GM12878 (cell line): ENCODE results near the gene CCDC80. TPM values are rescaled to one million over a fixed set of nuclear protein-coding genes. Genes with fewer than 3 reads are reported as not detected.

ENCODE experiments used
- ATAC-seq: fragments of 200-7000 bp; cut with Tn5 transposase; 3 replicates; pipeline ENCODE4 v1.9.1; 2020; ENCODE audit warnings: mild to moderate bottlenecking, moderate library complexity
- BruUV-seq: library from RNA; stranded (reverse); fragments of 400-500 nt; replicated peaks from 2 replicates; lab custom pipeline; 2021; lab: Mats Ljungman, UMichigan
- CTCF ChIA-PET: fragments of 300-600 bp; sonication (Branson Sonifier 250); formaldehyde crosslinking; extraction: SDS; loops from one replicate; lab custom pipeline; 2021; ENCODE audit warnings: inconsistent platforms; lab: Yijun Ruan, JAX
- POLR2A ChIA-PET: fragments of 350-600 bp; formaldehyde crosslinking; extraction: SDS; loops from one replicate; lab custom pipeline; 2021; ENCODE audit warnings: inconsistent platforms; lab: Charles Lee
- RAD21 ChIA-PET: fragments of 300-600 bp; sonication (Branson Sonifier 250); formaldehyde crosslinking; loops from one replicate; lab custom pipeline; 2023; ENCODE audit warnings: antibody characterized with exemption; ENCODE audit not compliant: unreplicated experiment; lab: Charles Lee
- SMC1A ChIA-PET: fragments of 300-600 bp; sonication (Branson Sonifier 250); formaldehyde crosslinking; loops from one replicate; lab custom pipeline; 2023; ENCODE audit not compliant: unreplicated experiment, uncharacterized antibody; lab: Charles Lee
- DNase-seq: peaks from one replicate; pipeline ENCODE4 v3.0.0-alpha.2; 2011; ENCODE audit warnings: low read depth, low spot score
- FAIRE-seq: peaks from 3 replicates; lab custom pipeline; 2011; peaks lifted over from hg19 to GRCh38; lab: Jason Lieb, UNC
- H2AFZ ChIP-seq: 2 replicates; pipeline ENCODE4 v1.6.0; 2011; ENCODE audit warnings: low read depth, low read length, control low read depth; ENCODE audit not compliant: control insufficient read depth
- H3K27ac ChIP-seq: 2 replicates; pipeline ENCODE4 v1.5.1; 2011; ENCODE audit warnings: control low read depth; ENCODE audit not compliant: control insufficient read depth, insufficient read depth
- H3K27me3 ChIP-seq, 2 experiments: replicated peaks in 1 of 2; 2 replicates each; pipeline versions ENCODE4 v1.6.0 to v1.6.1; 2011; ENCODE audit warnings: low read length in 1 of 2; ENCODE audit not compliant: control insufficient read depth in 2 of 2, insufficient read depth in 2 of 2
- H3K36me3 ChIP-seq, 2 experiments: 2 replicates each; pipeline ENCODE4 v1.5.1; 2011; ENCODE audit warnings: low read length in 1 of 2; ENCODE audit not compliant: control insufficient read depth in 2 of 2, insufficient read depth in 2 of 2
- H3K4me1 ChIP-seq: 2 replicates; pipeline ENCODE4 v1.6.1; 2011; ENCODE audit warnings: mild to moderate bottlenecking, low read length, moderate library complexity, mixed read lengths; ENCODE audit not compliant: control insufficient read depth, insufficient read depth
- H3K4me2 ChIP-seq: 2 replicates; pipeline ENCODE4 v1.6.0; 2011; ENCODE audit warnings: control low read depth; ENCODE audit not compliant: control insufficient read depth, insufficient read depth
- H3K4me3 ChIP-seq: fragments of 200-600 bp; sonication (generic); 2 replicates; pipeline ENCODE4 v1.5.1; 2016
- H3K79me2 ChIP-seq: 2 replicates; pipeline ENCODE4 v1.6.0; 2011; ENCODE audit warnings: low read length; ENCODE audit not compliant: control insufficient read depth, insufficient read depth
- H3K9ac ChIP-seq: 2 replicates; pipeline ENCODE4 v1.8.0; 2011; ENCODE audit warnings: low read length, control low read depth, mixed read lengths; ENCODE audit not compliant: control insufficient read depth, insufficient read depth
- H3K9me3 ChIP-seq: replicated peaks from 3 replicates; pipeline ENCODE4 v1.5.1; 2011; ENCODE audit warnings: mild to moderate bottlenecking, low read length; ENCODE audit not compliant: control insufficient read depth, insufficient read depth
- H4K20me1 ChIP-seq: 2 replicates; pipeline ENCODE4 v1.6.0; 2011; ENCODE audit not compliant: control insufficient read depth, insufficient read depth
- BCL11A ChIP-seq: IDR thresholded peaks from 2 replicates; pipeline ENCODE4 v1.6.1; 2011; ENCODE audit warnings: low read depth, low read length
- MYB ChIP-seq: fragments of 150-350 bp; IDR thresholded peaks from 2 replicates; pipeline ENCODE4 v1.6.1; 2014; ENCODE audit warnings: mild to moderate bottlenecking, low read depth, low read length, borderline replicate concordance
- MYC ChIP-seq: IDR thresholded peaks from 2 replicates; pipeline ENCODE4 v1.6.1; 2011; ENCODE audit warnings: mild to moderate bottlenecking, low read length, moderate library complexity, inconsistent platforms; ENCODE audit not compliant: insufficient read depth, insufficient replicate concordance, insufficient read length, severe bottlenecking
- WGBS: methylation state at CpG from one replicate; pipeline ENCODE4 v1.1.6; 2016; ENCODE audit warnings: low lambda C conversion rate; ENCODE audit not compliant: insufficient replicate concordance, insufficient coverage; ENCODE audit errors: missing lambda C conversion rate; 5-methylcytosine and 5-hydroxymethylcytosine counted together
- in situ Hi-C: fragments of 300-500 bp; cut with MboI; formaldehyde crosslinking; loops from 9 replicates; pipeline ENCODE4 v1.14.3; 2018; ENCODE audit warnings: mixed read lengths
- intact Hi-C: fragments of 100-400 bp; cut with micrococcal nuclease; formaldehyde crosslinking; loops from one replicate; pipeline ENCODE4 v1.14.2; 2022; ENCODE audit not compliant: unreplicated experiment
- polyA plus RNA-seq, 11 experiments: library from polyadenylated mRNA; depleted of rRNA in 4 of 11; unstranded in 6 of 11; stranded (reverse) in 5 of 11; fragments of >200 nt; fragmentation: Nextera tagmentation in 4 of 11; fragmentation: Illumina TruSeq in 1 of 11; extraction: Ambion mirVana in 4 of 11; extraction: Trizol in 1 of 11; gene quantifications; 1 replicate in 1 of 11; 2 replicates in 10 of 11; pipeline versions ENCODE4 v1.2.1 to v1.2.3, GENCODE V29; 2011 to 2016; ENCODE audit warnings: inconsistent platforms in 2 of 11, missing spikeins in 2 of 11, low read depth in 1 of 11
- total RNA-seq, 4 experiments: library from RNA; depleted of rRNA in 3 of 4; stranded (reverse); fragments of >200 nt in 3 of 4; fragmentation: Illumina TruSeq in 1 of 4; extraction: Trizol in 1 of 4; gene quantifications; 2 replicates each; pipeline versions ENCODE4 v1.2.1 to v1.2.3, GENCODE V29; 2013 to 2021

The CCDC80 gene
- total and polyA plus RNA-seq, 10 of the 15 experiments (the other 5 are each of a cell fraction or from before 2014, with no cell fraction given), result 0.01 to 0.59 (median 0.21) TPM; not detected in 5

GRCh38 chr3:112640276-112640929 is 540 bp downstream of the CCDC80 start:
- FAIRE-seq (no peak), ATAC-seq (no peak), DNase-seq (no peak)
- 43% methylated on average over 10 of the region's 10 CpGs for WGBS
- intact Hi-C loops, result no loop called here
- ChIA-PET CTCF (interaction anchor here (1.3 to 5.4 kb wide), 3 partner anchors 13 to 529 kb away, joined by 3 to 28 read pairs (median 4); no protein-coding TSS in a partner anchor), SMC1A (interaction anchor here (1.1 to 2.0 kb wide), 3 partner anchors 58 to 339 kb away, joined by 3 to 5 read pairs (median 4); no protein-coding TSS in a partner anchor), POLR2A (no interaction called here), RAD21 (interaction anchor here (0.6 kb wide), 1 partner anchor 965 kb away, joined by 3 read pairs; no protein-coding TSS in a partner anchor)
- Histone ChIP-seq H3K36me3 (no peaks in the 10 kb centered on the region), H3K79me2 (no peaks in the 10 kb centered on the region), H2AFZ (no peak overlapping the region), H3K27ac (no peak overlapping the region), H3K9me3 (no peaks in the 10 kb centered on the region), H3K27me3 (peaks cover 0 to 4% of the 10 kb centered on the region in 2 experiments; a peak in 3 of 4 replicates), H3K9ac (no peak overlapping the region), H3K4me1 (peaks cover 15% of the 10 kb centered on the region), H3K4me3 (no peak overlapping the region), H4K20me1 (no peaks in the 10 kb centered on the region), H3K4me2 (no peak overlapping the region)
- TF ChIP-seq MYC, result no peak
- TF ChIP-seq MYB, result no peak
- TF ChIP-seq BCL11A, result no peak
- no TSS peak for BruUV-seq
- in situ Hi-C loops, result loop anchor here (5.0 to 10.0 kb wide), 2 partner anchors 337 to 644 kb away; partner anchors contain the start of gene CD200R1
